ENCODE data around the gene KANK4.

Gene KANK4

GRCh38 chr1:62336995-62337705, 17.9 kb upstream of the KANK4 start:
- no peak for DNase-seq (ENCODE audit: low read depth)

DNA sequence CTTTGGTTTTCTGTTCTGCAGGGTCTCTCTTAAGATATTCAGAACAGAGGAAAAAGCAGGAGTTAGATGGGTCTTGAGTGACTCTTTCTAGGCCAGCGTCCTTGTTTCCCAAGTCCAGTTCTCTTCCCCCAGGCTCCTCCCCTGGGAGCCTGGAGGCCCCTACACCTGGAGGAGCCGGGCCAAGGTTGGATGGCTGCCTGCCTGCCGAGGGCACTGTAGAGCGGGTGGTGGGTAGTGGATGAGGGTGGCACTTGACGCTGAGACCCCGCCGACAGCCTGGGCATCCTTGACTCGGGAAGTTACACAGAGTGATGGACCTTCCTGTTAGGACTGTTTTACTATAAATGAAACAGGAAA, 17.4 kb upstream of the KANK4 start:
- DNase-seq (ENCODE audit: low read depth) = no peak

- no peak for DNase-seq (ENCODE audit: low read depth)
Measured at GRCh38 chr1:62335656-62336055, 16.4 kb upstream of the KANK4 start.

- no peak for DNase-seq (ENCODE audit: low read depth)
Measured at GRCh38 chr1:62334434-62334985, 15.3 kb upstream of the KANK4 start.

GRCh38 chr1:62333441-62333840, 14.2 kb upstream of the KANK4 start:
- DNase-seq (ENCODE audit: low read depth) = no peak

- no peak for DNase-seq (ENCODE audit: low read depth)
Measured at GRCh38 chr1:62327360-62328055, 8.3 kb upstream of the KANK4 start.

GRCh38 chr1:62325681-62326080, 6.4 kb upstream of the KANK4 start:
- no peak for DNase-seq (ENCODE audit: low read depth)

GRCh38 chr1:62325081-62325480, 5.8 kb upstream of the KANK4 start:
- no peak for DNase-seq (ENCODE audit: low read depth)

GRCh38 chr1:62321446-62321845, 2.2 kb upstream of the KANK4 start:
- DNase-seq (ENCODE audit: low read depth) = no peak

DNA sequence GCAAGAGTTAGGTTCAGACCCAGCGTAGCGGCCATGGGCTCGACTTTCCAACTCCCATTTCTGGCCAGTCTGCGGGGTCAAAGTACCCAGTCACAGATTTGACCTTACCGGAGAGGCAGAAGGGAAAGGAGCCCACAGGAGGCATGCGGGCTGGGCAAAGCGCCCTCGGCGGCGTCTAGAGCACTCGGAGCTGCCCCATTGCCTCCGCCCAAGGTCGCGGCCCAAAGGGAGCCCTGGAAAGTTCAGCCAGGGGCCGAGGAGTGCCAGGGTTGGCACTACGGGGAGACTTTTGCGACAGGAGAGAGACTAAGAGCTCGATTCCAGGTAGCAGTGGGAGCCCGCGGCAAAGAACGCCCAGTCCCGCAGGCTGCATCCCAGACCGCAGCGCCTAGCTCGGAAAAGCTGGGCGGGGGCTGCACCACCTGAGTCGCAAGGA, 896 bp downstream of the KANK4 start:
- no peak for DNase-seq (ENCODE audit: low read depth)

DNA sequence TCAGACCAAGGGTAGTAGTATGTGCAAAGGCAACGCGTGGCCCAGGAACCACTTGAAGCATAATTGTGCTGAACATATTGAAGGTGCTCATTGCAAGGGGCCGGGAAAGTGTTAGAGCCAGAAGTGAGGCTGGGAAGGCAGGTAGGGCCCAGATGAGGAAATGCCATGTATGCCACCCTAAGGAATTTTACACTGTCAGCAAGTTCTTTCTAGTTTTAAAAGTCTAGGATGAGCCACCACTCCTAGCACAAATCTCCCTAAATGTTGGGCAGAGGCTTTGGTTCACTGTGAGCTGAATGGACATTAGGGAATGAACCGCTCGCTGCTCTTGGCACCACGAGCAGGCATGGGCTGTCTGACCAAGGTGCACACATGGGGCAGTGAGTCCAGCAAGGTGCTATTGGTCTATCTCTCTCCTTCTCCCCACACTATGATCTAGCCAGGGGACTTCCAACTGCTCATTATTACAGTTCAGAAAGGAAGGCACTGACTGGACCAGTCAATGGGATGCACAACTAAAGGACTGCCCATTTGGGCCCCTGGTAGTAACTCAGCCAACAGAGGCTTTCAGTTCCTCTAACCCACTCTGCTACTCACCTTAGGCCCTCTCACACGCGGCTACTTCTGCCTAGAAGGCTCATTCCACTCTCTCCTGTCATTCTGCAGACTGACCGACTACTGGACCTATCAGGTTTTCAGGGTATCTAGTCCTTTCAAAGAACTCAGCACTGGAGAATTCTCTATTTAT, 2.0 kb downstream of the KANK4 start:
- no peak for DNase-seq (ENCODE audit: low read depth)

GRCh38 chr1:62316135-62316534, 3.1 kb downstream of the KANK4 start:
- no peak for DNase-seq (ENCODE audit: low read depth)

DNA sequence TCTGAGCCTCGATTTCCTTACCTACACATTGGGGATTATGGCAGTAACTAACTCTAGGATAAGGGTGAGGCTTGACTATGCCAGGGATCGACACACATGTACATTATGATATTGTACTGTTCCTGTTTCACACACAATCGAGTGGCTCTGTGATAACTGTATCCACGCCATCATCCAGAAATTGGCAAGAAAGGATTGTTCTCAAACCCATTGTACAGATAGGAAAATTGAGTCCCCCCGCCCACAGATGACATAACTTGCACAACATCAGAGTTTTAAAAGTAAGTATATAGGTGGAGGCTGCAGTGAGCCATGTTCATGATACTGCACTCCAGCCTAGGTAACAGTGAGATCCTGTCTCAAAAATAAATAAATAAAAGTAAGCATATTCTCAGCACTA, 3.8 kb downstream of the KANK4 start:
- DNase-seq (ENCODE audit: low read depth) = no peak

- no peak for DNase-seq (ENCODE audit: low read depth)
Measured at GRCh38 chr1:62314454-62315350, 4.5 kb downstream of the KANK4 start.

GRCh38 chr1:62312698-62313097, 6.5 kb downstream of the KANK4 start:
- DNase-seq (ENCODE audit: low read depth) = no peak

DNA sequence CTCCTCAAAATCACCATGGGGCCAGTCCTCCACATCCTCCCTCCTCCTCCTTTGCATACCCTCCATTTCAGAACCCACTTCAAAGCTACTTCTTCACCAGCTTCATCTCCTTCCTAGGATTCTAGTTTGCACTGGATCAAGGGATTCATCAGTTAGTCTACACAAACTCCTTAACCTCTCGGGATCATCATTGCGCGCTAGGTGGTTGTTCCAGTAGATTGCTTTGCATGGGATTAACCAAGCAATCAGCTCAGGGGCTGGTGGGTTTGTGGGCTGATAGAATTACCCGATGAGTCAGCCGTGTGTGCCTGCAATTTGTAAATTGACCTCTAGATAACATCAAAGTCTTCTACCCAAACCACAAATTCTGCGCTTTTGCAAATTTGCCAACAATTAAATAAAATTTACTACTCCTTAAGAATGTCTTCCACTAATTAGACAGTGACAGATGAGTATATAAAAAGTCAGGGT, 7.7 kb downstream of the KANK4 start:
- no peak for DNase-seq (ENCODE audit: low read depth)

DNA sequence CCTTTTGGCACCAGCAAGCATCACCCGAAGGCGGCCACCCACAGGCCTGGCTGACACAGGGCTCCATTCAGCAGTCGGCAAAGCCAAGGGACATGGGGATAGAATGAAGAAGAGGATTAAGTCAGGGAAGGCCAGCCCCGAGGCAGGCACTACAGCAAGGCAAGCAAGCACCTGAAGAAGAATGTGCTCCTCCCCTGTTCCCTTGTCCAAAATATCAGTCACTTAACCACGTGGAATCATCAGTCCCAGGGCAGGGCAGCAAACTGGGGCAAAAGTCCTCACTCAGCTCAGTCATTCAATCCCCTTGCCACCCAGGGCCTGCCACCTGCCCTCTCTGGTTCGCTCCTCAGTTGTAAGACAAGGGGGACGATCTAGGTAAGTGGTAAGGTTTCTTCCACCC, 9.3 kb downstream of the KANK4 start:
- no peak for DNase-seq (ENCODE audit: low read depth)

DNA sequence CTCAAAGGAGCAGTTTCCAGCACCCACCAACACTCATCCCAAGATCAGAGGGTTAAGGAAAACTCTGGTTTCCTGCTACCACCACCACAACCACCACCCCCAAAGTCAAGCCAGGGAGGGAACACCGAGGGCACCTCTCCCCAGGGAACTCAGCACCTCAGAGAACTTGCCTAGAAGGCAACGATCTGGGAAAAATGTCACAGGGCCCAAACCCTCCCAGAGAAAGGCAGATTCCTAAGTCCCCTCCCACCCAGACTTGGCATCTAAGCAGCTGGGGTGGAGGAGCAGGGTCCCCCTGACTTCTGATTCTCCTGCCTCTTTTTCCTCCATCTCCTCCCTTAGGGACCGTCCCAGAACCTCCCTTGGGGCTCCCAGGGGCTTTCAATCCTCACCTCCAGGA, 10.6 kb downstream of the KANK4 start:
- no peak for DNase-seq (ENCODE audit: low read depth)

DNA sequence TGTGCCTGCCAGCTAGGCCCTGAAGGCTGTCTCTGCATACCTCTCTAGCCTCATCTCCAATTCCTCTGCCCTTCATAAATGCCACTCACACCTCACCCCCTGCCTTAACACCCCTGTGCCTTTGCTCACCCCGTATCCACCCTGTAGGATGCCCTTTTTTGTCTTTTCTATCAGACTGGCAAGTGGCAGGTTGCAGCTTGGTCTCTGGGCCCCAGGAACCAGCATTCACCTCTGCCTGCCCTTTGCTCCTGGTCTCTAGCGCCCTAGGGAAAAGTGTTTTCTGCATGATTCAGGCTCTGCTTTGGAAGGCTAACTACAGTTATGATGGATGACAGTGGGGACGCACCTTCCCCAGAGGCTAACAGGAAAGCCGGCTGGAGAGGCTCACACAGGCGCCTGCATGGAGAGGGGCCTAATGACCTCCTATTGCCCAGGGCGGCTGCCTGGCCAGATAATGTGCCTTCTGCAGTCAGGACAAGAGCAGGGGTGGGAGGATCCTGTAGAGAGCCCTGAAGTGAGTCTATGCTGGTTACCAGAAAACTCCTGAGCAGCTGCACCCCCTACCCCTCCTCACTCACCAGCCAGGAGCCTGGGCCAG, 11.2 kb downstream of the KANK4 start:
- no peak for DNase-seq (ENCODE audit: low read depth)

DNA sequence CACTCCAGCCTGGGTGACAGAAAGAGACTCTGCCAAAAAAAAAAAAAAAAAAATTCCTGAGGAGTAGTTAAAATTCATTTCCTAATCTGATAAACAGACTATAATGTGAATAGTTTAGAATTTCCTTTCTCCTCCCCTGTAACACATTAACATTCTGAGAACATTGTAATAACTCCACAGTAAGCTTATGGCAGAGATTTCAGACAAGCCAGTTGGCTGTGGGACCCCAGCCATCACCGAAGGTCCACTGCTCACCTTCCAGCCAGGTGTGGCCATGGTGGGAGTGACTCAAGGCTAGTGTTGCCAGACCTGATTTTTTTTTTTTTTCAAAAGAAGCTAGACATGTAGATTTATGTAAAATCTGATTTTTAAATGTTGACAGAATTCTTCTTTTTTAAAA, 11.8 kb downstream of the KANK4 start:
- DNase-seq (ENCODE audit: low read depth) = no peak

- no peak for DNase-seq (ENCODE audit: low read depth)
Measured at GRCh38 chr1:62306065-62306464, 13.2 kb downstream of the KANK4 start.
